Measurements from ENCODE around the gene FAM20A. TPM values are rescaled to one million over a fixed set of nuclear protein-coding genes. Genes with fewer than 3 reads are reported as not detected.

The FAM20A gene
- total and polyA plus RNA-seq, 2 of the 8 experiments (the other 6 are each of a cell fraction or from before 2014, with no cell fraction given) = 3.6 to 11.9 TPM

- Histone ChIP-seq H3K23me2 (ENCODE audit: low read depth, low read length) (no peaks in the 10 kb centered on the region), H3K4ac (replicated peaks; ENCODE audit: insufficient read length, low read depth, low read length) (no peak overlapping the region), H3K36me3 (ENCODE audit: control insufficient read depth in 2 of 4, insufficient read depth in 4 of 4, low read length in 3 of 4) (peaks cover 0 to 5% (median 0%) of the 10 kb centered on the region in 4 experiments; a peak in 1 of 8 replicates), H2BK12ac (ENCODE audit: low read depth, low read length) (no peak overlapping the region), H3K4me2 (ENCODE audit: insufficient read depth in 1 of 2, low read depth in 2 of 2, low read length in 2 of 2) (no peak overlapping the region), H2BK15ac (ENCODE audit: low read length) (no peak overlapping the region), H2AK5ac (ENCODE audit: low read depth, low read length) (no peak overlapping the region), H4K8ac (ENCODE audit: extremely low read depth, insufficient read depth, low read length) (no peak overlapping the region), H3K9ac (replicated peaks in 1 of 4; ENCODE audit: extremely low read depth in 1 of 4, low read depth in 3 of 4, low read length in 3 of 4) (no peak overlapping the region), H3K18ac (ENCODE audit: extremely low read depth, low read length) (no peak overlapping the region), H2BK5ac (ENCODE audit: low read depth, low read length) (no peak overlapping the region), H3K79me2 (ENCODE audit: control insufficient read depth in 1 of 2, insufficient read depth in 2 of 2, low read length in 2 of 2) (no peaks in the 10 kb centered on the region), H4K5ac (ENCODE audit: insufficient read length, low read depth, low read length) (no peak overlapping the region), H2BK20ac (ENCODE audit: low read length) (no peak overlapping the region), H4K20me1 (replicated peaks in 1 of 2; ENCODE audit: control insufficient read depth in 1 of 2, insufficient read depth in 2 of 2, low read length in 2 of 2) (no peaks in the 10 kb centered on the region), H3K4me1 (replicated peaks in 1 of 4; ENCODE audit: control insufficient read depth in 3 of 4, insufficient read depth in 4 of 4, low read length in 3 of 4) (peaks cover 0 to 2% (median 0%) of the 10 kb centered on the region in 4 experiments; a peak in 1 of 7 replicates), H3K14ac (ENCODE audit: insufficient read length) (no peak overlapping the region), H2BK120ac (replicated peaks; ENCODE audit: low read depth, low read length) (no peak overlapping the region), H2AFZ (ENCODE audit: low read length) (no peak overlapping the region), H3K79me1 (ENCODE audit: low read depth, low read length) (no peaks in the 10 kb centered on the region), H3K27me3 (replicated peaks in 1 of 4; ENCODE audit: control insufficient read depth in 3 of 4, extremely low read depth in 1 of 4, insufficient read depth in 3 of 4, low read length in 3 of 4) (no peaks in the 10 kb centered on the region), H3K23ac (ENCODE audit: insufficient read length) (no peak overlapping the region), H3K9me3 (ENCODE audit: insufficient read depth in 2 of 2, low read depth in 1 of 2, low read length in 1 of 2) (no peaks in the 10 kb centered on the region; a peak in 1 of 4 replicates), H3K4me3 (ENCODE audit: extremely low read depth in 1 of 4, insufficient read depth in 2 of 4, low read depth in 3 of 4, low read length in 4 of 4) (no peak overlapping the region), H4K91ac (replicated peaks; ENCODE audit: insufficient read length, low read length) (no peak overlapping the region), H3K56ac (replicated peaks; ENCODE audit: insufficient read length, low read depth, low read length) (no peak overlapping the region), H3K27ac (ENCODE audit: low read depth, low read length) (no peak overlapping the region)
- no peak for DNase-seq (ENCODE audit: low read depth in 1 of 2, low spot score in 2 of 2)
- CTCF ChIA-PET (ENCODE audit: partially characterized antibody) = interaction anchor here (0.9 to 2.9 kb wide), 16 partner anchors 8 to 152 kb away, joined by 3 to 8 read pairs (median 3); no protein-coding TSS in a partner anchor
- POLR2A ChIA-PET (ENCODE audit: partially characterized antibody) = no interaction called here
- FAIRE-seq = no peak
- 94% methylated on average over 3 of the region's 3 CpGs; no CpG with 5 or more reads in 1 of the 2 experiments for WGBS, 2 experiments (ENCODE audit: extremely low coverage in 1 of 2, insufficient coverage in 1 of 2, insufficient read length in 1 of 2, insufficient replicate concordance in 2 of 2, low coverage in 1 of 2, low lambda C conversion rate in 2 of 2, missing lambda C conversion rate in 1 of 2)
- TF ChIP-seq SAP30 (IDR thresholded peaks at IDR 0.05; ENCODE audit: insufficient read depth, insufficient replicate concordance, low read length) = no peak
- no peak for TF ChIP-seq HDAC2 (IDR thresholded peaks at IDR 0.05; ENCODE audit: borderline replicate concordance in 1 of 2, low read depth in 2 of 2, low read length in 2 of 2)
- TF ChIP-seq SIRT6 (IDR thresholded peaks at IDR 0.05; ENCODE audit: low read length) = no peak
- TF ChIP-seq JUN (IDR thresholded peaks at IDR 0.05; ENCODE audit: low read depth, low read length) = no peak
- no peak for TF ChIP-seq CBX5 (IDR thresholded peaks at IDR 0.05; ENCODE audit: low read depth, low read length)
- TF ChIP-seq KDM5A (IDR thresholded peaks at IDR 0.05; ENCODE audit: low read length) = no peak
- TF ChIP-seq TAF1 (IDR thresholded peaks at IDR 0.05; ENCODE audit: low read depth, low read length) = no peak
- TF ChIP-seq GTF2F1 (IDR thresholded peaks at IDR 0.05; ENCODE audit: borderline replicate concordance, low read depth, low read length) = no peak
- no peak for TF ChIP-seq CEBPB (IDR thresholded peaks at IDR 0.05; ENCODE audit: low read depth, low read length)
- no peak for TF ChIP-seq GABPA (IDR thresholded peaks at IDR 0.05; ENCODE audit: borderline replicate concordance, insufficient read depth, low read length)
- no peak for TF ChIP-seq PHF8 (conservative IDR thresholded peaks at IDR 0.05; ENCODE audit: low read depth, low read length)
- TF ChIP-seq SP4 (IDR thresholded peaks at IDR 0.05; ENCODE audit: low read length) = no peak
- TF ChIP-seq RNF2 (IDR thresholded peaks at IDR 0.05; ENCODE audit: borderline replicate concordance, low read depth, low read length, missing control alignments, poor library complexity, severe bottlenecking) = no peak
- TF ChIP-seq TBP (IDR thresholded peaks at IDR 0.05; ENCODE audit: low read depth, low read length) = no peak
- TF ChIP-seq CREB1 (IDR thresholded peaks at IDR 0.05) = no peak
Measured at GRCh38 chr17:68577497-68577821, 23.7 kb downstream of the FAM20A start.
